ENCODE results near the gene MYO7B. TPM values are rescaled to one million over a fixed set of nuclear protein-coding genes. Genes with fewer than 3 reads are reported as not detected.
A peak's percentile ranks its signal among the peaks of the same experiment; 100 is the strongest.

The MYO7B gene
- total RNA-seq, 1 donor from 2014 or later, result 1.7 TPM

DNA sequence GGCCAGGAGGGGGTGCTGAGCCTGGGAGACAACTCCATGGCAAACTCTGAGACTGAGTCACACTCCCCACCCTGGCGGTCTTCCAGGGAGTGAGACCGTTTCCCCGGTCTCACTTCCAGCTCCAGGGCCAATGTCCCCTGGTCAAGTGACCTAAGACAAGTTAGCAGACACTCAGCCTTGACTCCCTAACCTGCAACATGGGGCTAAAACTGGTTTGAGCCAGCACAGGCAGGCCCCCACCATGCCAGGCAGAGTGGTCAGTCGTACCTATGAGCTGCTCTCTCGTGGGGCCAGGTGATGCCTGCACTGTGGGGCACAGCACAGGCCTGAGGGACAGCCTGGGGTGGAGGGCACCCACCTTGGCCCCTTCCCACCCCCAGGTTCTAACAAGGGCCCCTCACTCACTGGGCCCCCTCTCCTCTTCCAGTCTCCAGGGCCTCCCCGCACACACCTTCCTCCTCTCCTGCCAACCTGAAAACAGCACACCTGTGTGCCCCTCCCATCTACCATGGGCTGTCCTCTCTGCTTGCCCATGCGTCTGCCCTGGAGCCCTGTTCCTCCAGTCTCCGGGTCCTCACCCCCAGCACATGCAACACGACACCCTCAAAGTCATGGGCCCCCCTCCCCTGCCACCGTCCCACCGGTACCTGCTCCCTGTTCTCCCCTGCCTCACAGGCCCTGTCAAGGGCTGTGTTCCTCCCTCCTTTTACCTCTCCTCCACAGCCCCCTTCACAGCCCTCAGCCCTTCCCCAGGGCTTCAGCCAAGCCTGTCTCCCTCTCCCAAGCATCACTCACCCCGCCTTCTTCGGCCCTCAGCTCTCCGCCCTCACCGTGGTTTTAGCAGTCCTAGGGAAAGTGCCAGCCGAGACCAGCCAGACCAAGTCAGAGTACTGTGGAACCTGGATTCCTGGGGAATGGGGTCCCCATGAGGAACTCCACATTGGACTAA, 112.0 kb downstream of the MYO7B start:
- no peak for DNase-seq (ENCODE audit: extremely low spot score, unreplicated experiment)
- no peaks in the 10 kb centered on the region for H3K36me3 Mint-ChIP-seq
- H3K9me3 Mint-ChIP-seq, result no peaks in the 10 kb centered on the region
- H3K27ac Mint-ChIP-seq, result no peak overlapping the region
- TF ChIP-seq, protein P1, sequence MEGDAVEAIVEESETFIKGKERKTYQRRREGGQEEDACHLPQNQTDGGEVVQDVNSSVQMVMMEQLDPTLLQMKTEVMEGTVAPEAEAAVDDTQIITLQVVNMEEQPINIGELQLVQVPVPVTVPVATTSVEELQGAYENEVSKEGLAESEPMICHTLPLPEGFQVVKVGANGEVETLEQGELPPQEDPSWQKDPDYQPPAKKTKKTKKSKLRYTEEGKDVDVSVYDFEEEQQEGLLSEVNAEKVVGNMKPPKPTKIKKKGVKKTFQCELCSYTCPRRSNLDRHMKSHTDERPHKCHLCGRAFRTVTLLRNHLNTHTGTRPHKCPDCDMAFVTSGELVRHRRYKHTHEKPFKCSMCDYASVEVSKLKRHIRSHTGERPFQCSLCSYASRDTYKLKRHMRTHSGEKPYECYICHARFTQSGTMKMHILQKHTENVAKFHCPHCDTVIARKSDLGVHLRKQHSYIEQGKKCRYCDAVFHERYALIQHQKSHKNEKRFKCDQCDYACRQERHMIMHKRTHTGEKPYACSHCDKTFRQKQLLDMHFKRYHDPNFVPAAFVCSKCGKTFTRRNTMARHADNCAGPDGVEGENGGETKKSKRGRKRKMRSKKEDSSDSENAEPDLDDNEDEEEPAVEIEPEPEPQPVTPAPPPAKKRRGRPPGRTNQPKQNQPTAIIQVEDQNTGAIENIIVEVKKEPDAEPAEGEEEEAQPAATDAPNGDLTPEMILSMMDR (conservative IDR thresholded peaks at IDR 0.05), result no peak
- H3K27me3 Mint-ChIP-seq, result peaks cover 3% of the 10 kb centered on the region
- no peak overlapping the region for H3K4me3 Mint-ChIP-seq
- peaks cover 9% of the 10 kb centered on the region for H3K4me1 Mint-ChIP-seq (ENCODE audit: unreplicated experiment)

DNA sequence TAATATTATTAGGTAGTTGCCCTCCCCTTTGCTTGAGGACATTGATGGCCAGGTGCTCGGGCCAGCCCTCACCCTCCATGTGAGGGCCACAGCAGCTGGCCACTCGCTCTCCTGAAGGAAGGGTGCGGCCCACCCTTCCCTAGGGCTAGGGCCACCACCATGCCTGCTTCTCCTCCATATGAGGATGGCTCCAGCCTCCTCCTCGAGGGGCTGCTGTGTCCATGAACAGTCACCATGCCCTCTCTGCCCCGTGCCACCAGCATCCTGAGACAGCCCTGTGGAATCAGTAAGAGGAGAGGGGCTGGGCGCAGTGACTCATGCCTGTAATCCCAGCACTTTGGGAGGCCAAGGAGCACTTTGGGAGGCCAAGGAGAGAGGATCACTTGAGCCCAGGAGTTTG, 112.8 kb downstream of the MYO7B start:
- H3K27ac Mint-ChIP-seq, result no peak overlapping the region
- H3K36me3 Mint-ChIP-seq, result no peaks in the 10 kb centered on the region
- peaks cover 9% of the 10 kb centered on the region for H3K4me1 Mint-ChIP-seq (ENCODE audit: unreplicated experiment)
- no peak overlapping the region for H3K4me3 Mint-ChIP-seq
- peaks cover 3% of the 10 kb centered on the region for H3K27me3 Mint-ChIP-seq
- TF ChIP-seq, protein P1 (conservative IDR thresholded peaks at IDR 0.05), result no peak
- DNase-seq (ENCODE audit: extremely low spot score, unreplicated experiment), result no peak
- no peaks in the 10 kb centered on the region for H3K9me3 Mint-ChIP-seq

DNA sequence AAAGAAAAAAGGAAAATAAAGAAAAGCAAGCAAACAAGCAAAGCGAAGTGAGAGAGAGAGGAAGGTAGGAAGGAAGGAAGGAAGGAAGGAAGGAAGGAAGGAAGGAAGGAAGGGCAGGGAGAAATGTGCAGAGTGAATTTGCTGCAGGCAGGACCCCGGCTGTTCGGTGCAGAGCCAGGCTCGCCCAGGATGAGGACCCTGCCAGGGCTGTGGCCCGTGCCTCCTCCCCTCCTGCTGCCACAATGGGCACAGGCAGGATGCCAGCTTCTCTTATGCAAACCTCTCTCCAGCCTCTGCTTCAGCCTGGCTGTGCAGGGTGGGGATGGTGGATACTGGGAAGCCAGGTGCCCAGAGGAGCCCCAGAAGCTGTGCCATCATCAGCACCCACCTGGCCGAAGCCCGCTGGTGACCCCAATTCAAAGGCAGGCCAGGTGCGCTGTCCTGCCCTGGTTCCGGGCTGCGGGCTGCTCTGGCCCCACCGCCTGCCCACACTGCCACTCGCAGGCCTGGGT, 113.7 kb downstream of the MYO7B start:
- DNase-seq (ENCODE audit: extremely low spot score, unreplicated experiment), result no peak
- H3K36me3 Mint-ChIP-seq, result no peaks in the 10 kb centered on the region
- peaks cover 3% of the 10 kb centered on the region for H3K27me3 Mint-ChIP-seq
- no peaks in the 10 kb centered on the region for H3K9me3 Mint-ChIP-seq
- H3K4me1 Mint-ChIP-seq (ENCODE audit: unreplicated experiment), result peaks cover 9% of the 10 kb centered on the region
- no peak overlapping the region for H3K4me3 Mint-ChIP-seq
- no peak overlapping the region for H3K27ac Mint-ChIP-seq
- TF ChIP-seq, protein P1 (conservative IDR thresholded peaks at IDR 0.05), result no peak

DNA sequence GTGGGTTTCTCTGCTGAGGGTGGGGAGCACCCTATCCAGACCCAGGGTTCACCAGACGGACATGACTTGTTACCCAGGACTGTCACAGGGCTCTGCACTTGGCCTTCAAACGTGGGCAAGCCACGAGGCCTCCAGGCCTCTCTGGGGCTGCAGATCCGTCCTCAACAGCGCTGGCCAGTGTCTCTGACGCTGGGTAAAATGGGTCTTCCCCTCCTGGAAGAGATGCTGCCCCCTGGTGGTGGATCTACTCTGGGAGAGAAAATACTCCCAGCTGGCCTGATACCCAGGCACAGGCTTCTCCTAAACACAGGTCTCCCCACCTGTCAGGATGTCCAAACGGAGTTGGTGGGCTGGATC, 114.2 kb downstream of the MYO7B start:
- Mint-ChIP-seq H3K4me1 (ENCODE audit: unreplicated experiment) (peaks cover 9% of the 10 kb centered on the region), H3K27me3 (peaks cover 3% of the 10 kb centered on the region), H3K4me3 (no peak overlapping the region), H3K36me3 (no peaks in the 10 kb centered on the region), H3K27ac (no peak overlapping the region), H3K9me3 (no peaks in the 10 kb centered on the region)
- DNase-seq (ENCODE audit: extremely low spot score, unreplicated experiment), result peak; percentile 87
- TF ChIP-seq, protein P1 (conservative IDR thresholded peaks at IDR 0.05), result peak; percentile 90

DNA sequence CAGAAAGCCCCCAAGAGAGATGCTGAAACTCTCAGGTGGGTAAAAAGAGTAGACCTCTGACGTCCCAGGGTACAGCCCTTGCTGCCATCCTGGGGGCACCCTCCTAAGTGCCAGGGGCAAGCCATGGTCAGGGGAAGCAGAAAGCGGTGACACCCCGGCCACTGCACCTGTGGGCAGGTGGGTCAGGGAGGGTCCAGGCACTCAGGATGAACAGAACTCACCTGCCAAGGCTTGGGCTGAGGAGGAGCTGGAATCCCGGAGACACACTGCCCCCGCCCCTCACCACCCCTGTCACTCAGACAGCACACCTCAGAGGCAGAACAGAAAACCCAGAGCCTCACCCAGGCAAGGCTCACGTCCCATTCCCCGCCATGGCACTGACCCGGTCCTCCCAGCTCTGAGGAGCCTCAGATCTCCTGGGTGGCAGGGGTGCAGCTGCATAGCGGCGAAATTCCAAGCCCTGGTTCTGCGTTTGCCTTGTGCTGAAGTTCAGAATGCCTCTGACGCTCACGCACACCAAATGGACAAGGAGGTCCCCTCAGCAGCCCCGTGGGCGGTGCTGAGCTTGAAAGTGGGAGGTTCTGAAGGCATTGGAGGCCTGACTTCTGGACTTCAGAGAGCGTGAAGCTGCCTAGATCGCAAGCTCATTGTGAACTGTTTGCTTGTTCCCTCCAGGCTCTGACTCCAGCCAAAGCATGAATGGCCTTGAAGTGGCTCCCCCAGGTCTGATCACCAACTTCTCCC, 114.7 kb downstream of the MYO7B start:
- Mint-ChIP-seq H3K4me1 (ENCODE audit: unreplicated experiment) (peaks cover 10% of the 10 kb centered on the region), H3K27ac (no peak overlapping the region), H3K9me3 (no peaks in the 10 kb centered on the region)

More for the DNA sequence above, 114.7 kb downstream of the MYO7B start:
- H3K4me3 Mint-ChIP-seq, result no peak overlapping the region
- H3K27me3 Mint-ChIP-seq, result peaks cover 3% of the 10 kb centered on the region
- no peak for DNase-seq (ENCODE audit: extremely low spot score, unreplicated experiment)
- no peaks in the 10 kb centered on the region for H3K36me3 Mint-ChIP-seq
- TF ChIP-seq, protein P1 (conservative IDR thresholded peaks at IDR 0.05), result peak; percentile 38
